GM18909 (cell line): ENCODE measurements around the gene ITLN2.
"Not testable (repeated sequence)": the region's sequence is repeated elsewhere in the genome, so short reads cannot be mapped to it uniquely, and the experiment has no call there.

Source experiments
- ATAC-seq: cut with Tn5 transposase; IDR thresholded peaks from one replicate; pipeline ENCODE4 v1.9.1; 2021; ENCODE audit warnings: mild to moderate bottlenecking; ENCODE audit not compliant: unreplicated experiment, poor library complexity

ITLN2 gene

GRCh38 chr1:160910170-160910750 lies 44.3 kb downstream of the ITLN2 start:
- ATAC-seq = no peak

- no peak for ATAC-seq
These were observed 46.6 kb downstream of the ITLN2 start for GRCh38 chr1:160907976-160908375.

GRCh38 chr1:160905617-160905989 lies 49.0 kb downstream of the ITLN2 start:
- no peak for ATAC-seq

GRCh38 chr1:160904783-160905616 lies 49.6 kb downstream of the ITLN2 start:
- ATAC-seq = no peak

GRCh38 chr1:160902251-160902650 lies 52.4 kb downstream of the ITLN2 start:
- not testable (repeated sequence) for ATAC-seq

- ATAC-seq = no peak
These were observed 52.8 kb downstream of the ITLN2 start for GRCh38 chr1:160901768-160902167.

GRCh38 chr1:160900683-160901082 lies 53.9 kb downstream of the ITLN2 start:
- ATAC-seq = not testable (repeated sequence)
